IPS-11a (cell line): ENCODE results near the gene KIF3C.
"Not testable (repeated sequence)": the region's sequence is repeated elsewhere in the genome, so short reads cannot be mapped to it uniquely, and the experiment has no call there.

Source experiments
- H3K4me3 ChIP-seq: one replicate; pipeline ENCODE4 v1.5.1; 2013; ENCODE audit warnings: low read depth, low read length, control low read depth

The KIF3C gene

GRCh38 chr2:25966531-25967270 lies 15.6 kb downstream of the KIF3C start:
- no peak overlapping the region for H3K4me3 ChIP-seq

DNA sequence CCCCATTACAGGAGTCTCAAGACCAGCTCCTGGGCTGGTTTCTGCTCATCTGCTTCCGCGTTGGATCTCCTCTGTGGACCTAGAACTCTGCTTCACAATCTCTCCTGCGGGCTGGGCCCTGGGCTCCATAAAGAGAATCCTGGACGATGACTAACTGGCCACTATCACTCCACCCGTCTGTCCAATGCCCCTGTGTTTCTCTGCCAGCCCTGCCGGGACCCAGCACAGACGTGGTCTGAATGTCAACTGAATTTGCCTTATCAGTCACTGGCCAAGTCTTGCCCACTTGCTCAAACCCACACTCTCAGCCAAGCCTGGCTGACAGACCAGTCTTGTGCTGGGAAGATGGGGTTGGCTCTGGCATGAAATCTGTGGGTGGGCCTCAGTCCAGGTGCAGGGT lies 17.4 kb downstream of the KIF3C start:
- H3K4me3 ChIP-seq = no peak overlapping the region

- no peak overlapping the region for H3K4me3 ChIP-seq
These were observed 21.4 kb downstream of the KIF3C start for GRCh38 chr2:25960920-25961319.

DNA sequence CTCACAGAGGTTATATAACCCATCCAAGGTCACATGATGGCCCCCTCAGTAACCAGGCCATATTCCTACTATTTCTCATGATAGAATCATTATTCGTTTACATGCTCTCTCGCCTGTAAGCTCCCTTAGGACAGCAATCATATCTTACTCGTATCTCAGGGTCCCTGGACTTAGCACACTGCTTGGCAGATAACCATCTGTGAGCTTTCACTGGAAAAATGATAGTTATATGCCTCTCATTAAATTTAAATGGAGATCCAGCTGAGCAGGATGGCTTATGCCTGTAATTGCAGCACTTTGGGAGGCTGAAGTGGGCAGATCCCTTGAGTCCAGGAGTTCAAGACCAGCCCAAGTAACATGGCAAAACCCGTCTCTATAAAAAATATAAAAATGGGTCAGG lies 21.9 kb downstream of the KIF3C start:
- H3K4me3 ChIP-seq = no peak overlapping the region

GRCh38 chr2:25958611-25959010 lies 23.7 kb downstream of the KIF3C start:
- H3K4me3 ChIP-seq = not testable (repeated sequence)

DNA sequence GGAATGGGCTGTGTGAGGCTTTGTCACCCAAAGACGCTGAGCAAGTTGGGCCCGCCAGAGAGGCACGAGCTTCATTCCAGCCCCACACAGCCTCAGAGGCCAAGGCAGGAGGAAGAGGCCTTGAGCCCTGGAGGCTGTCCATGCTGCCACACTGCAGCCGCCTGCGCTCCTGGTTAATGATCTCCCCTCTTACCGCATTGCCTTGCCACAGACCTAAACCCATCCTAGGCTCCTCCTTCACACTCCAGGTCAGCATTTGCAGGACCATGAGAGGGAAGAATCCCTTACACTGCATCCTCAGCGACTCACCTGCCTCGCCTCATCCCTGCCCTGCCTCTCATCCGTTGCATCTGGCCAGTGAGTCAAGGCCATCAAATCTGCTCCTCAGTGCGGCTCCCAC lies 24.6 kb downstream of the KIF3C start:
- no peak overlapping the region for H3K4me3 ChIP-seq

- no peak overlapping the region for H3K4me3 ChIP-seq
These were observed 26.3 kb downstream of the KIF3C start for GRCh38 chr2:25955869-25956535.

GRCh38 chr2:25955036-25955435 lies 27.3 kb downstream of the KIF3C start:
- no peak overlapping the region for H3K4me3 ChIP-seq

DNA sequence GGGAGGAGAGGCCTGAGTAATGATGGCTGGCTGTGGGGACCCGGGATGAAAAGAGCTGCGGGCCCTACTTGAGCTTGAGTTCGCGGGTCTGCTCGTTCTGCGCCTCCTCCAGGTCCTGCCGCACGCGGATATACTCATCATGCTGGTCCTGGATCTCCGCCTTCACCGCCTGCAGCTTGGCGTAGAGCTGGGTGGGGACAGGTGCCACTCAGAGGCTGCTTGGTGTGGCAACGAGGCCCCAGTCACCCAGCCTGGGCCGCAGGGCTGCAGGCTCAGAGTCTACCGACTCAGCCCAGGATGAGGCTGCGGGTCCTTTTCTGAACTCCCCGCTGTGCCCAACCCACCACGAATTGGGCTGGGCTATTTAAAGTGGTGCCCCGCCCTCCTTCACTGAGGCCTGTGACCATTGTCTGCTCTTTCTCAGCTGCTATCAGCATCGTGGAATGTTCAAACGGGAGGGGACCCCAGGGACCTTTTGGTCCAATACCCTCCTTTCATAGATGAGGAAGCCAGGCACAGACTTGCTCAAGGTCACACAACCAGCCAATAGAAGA lies 28.0 kb downstream of the KIF3C start:
- no peak overlapping the region for H3K4me3 ChIP-seq

DNA sequence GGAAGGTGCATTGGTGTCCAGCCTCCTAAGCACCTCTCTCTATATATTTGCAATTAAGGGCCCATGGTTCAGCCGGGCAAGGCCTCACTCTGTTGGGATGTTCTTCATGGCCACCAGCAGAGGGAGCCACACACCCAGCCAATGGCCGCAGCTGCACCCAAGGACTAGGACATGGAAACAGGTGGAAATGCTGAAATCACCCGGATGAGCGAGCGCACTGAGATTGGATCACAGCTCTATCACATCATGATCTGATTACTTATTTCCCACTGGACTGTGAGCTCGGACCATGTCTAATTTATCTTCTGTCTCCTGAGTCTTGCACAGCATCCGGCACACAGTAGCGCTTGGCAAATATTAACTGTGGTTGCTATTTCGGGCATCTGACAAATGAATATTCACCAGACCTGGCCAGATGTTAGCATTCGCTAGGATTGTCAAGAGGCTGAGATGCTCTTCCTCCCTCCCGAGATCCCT lies 31.2 kb downstream of the KIF3C start:
- no peak overlapping the region for H3K4me3 ChIP-seq

DNA sequence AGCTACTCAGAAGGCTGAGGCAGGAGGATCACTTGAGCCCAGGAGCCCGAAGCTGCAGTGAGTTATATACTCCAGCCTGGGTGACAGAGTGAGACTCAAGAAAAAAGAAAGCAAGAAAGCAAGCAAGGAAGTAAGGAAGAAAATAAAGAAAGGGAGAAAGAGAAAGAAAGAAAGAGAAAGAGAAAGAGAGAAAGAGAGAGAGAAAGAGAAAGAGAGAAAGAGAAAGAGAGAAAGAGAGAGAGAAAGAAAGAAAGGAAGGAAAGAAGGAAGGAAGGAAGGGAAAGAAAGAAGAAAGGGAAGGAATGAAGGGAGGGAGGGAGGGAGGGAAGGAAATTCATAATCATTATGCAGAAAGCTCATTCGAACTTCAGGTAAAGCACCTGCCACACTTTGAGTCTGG lies 33.9 kb downstream of the KIF3C start:
- no peak overlapping the region for H3K4me3 ChIP-seq

- H3K4me3 ChIP-seq = no peak overlapping the region
These were observed 41.3 kb downstream of the KIF3C start for GRCh38 chr2:25941042-25941441.

DNA sequence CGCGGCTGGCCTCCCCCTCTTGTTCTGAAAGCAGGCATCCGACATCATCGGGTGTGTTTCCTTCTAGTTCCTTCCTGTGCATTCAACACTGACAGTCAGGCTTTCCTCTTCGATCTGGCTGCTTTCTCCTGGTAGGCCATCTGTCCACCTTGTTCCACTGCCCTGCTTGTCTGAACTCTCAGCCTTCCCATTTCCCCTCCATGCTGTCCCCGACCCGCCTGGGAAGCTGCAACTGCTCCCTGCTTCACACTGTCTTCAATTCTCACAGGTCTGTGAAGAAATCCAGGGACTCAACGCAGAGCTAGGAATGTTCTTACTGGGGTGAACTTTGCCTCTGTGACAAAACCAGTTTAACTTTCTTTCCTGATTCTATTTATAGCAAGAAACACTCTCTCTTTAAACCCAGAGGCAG lies 43.0 kb downstream of the KIF3C start:
- no peak overlapping the region for H3K4me3 ChIP-seq

- H3K4me3 ChIP-seq = no peak overlapping the region
These were observed 44.0 kb downstream of the KIF3C start for GRCh38 chr2:25938345-25938744.

GRCh38 chr2:25936889-25937545 lies 45.3 kb downstream of the KIF3C start:
- no peak overlapping the region for H3K4me3 ChIP-seq

GRCh38 chr2:25933622-25934021 lies 48.7 kb downstream of the KIF3C start:
- no peak overlapping the region for H3K4me3 ChIP-seq

DNA sequence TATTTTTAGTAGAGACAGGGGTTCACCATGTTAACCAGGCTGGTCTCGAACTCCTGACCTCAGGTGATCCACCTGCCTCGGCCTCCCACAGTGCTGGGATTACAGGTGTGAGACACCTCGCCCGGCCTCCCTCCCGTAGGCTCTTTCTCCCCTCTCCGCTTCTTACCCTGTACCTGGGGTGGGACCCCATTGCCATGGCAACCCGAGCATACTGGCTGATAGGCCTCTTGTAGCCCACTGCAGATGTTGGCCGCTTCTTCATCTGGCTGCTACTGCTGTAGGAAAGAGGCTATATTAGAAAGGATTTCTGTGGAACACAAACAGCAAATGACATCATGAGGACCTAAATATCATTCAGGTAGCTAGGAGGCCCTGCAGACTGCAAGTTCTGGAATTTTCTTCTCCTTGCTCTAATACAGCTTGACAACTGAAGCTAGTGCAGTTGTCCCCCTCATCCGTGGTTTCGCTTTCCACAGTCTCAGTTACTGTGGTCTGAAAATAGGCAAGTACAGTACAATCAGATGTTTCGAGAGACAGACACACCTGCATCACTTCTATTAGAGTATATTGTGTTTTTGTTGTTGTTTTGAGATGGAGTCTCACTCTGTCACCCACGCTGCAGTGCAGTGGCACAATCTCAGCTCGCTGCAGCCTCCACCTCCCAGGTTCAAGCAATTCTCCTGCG lies 52.4 kb downstream of the KIF3C start:
- no peak overlapping the region for H3K4me3 ChIP-seq

DNA sequence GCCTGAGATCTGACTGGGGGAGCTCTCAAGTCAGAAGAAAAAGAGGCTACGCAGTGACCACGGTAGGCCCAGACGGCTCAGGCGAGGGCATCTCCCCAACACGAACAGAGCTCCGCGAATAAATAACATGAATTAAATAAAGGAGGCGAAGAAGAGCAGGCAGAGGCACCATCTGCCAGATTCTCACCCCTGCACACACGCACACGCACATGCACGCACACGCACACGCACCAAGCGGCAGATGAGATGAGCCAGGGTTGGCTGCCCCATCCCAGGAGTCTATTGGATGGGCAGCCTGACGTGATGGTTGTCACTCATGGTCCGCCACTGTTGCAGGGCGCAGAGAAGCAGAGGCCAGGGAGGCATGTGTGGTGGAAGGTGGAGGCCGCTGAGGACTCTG lies 53.6 kb downstream of the KIF3C start:
- no peak overlapping the region for H3K4me3 ChIP-seq

- H3K4me3 ChIP-seq = no peak overlapping the region
These were observed 55.1 kb downstream of the KIF3C start for GRCh38 chr2:25926984-25927756.

- H3K4me3 ChIP-seq = no peak overlapping the region
These were observed 59.8 kb downstream of the KIF3C start for GRCh38 chr2:25922501-25922900.
